Fibroblast of villous mesenchyme (primary cell): Measurements from ENCODE around the gene CST7. TPM values are rescaled to one million over a fixed set of nuclear protein-coding genes. Genes with fewer than 3 reads are reported as not detected.

ENCODE experiments used
- DNase-seq: peaks from one replicate; pipeline ENCODE4 v3.0.0-alpha.2; 2010; ENCODE audit warnings: low read depth
- H3K4me3 ChIP-seq: 2 replicates; pipeline ENCODE4 v1.5.1; 2011; ENCODE audit warnings: low read depth, mild to moderate bottlenecking, low read length
- CTCF ChIP-seq: IDR thresholded peaks from 2 replicates; pipeline ENCODE4 v1.5.1; 2012; ENCODE audit warnings: low read depth, mild to moderate bottlenecking, low read length; ENCODE audit not compliant: insufficient read depth
- small RNA-seq: library from RNA; depleted of rRNA; stranded (forward); fragments of <200 nt; gene quantifications from one replicate; pipeline ENCODE3, GENCODE V24; 2012
- total RNA-seq: library from RNA; depleted of rRNA; stranded (reverse); fragments of >200 nt; gene quantifications from 2 replicates; pipeline ENCODE4 v1.2.3, GENCODE V29; 2012

The CST7 gene
- total RNA-seq, 1 donor, result not detected

DNA sequence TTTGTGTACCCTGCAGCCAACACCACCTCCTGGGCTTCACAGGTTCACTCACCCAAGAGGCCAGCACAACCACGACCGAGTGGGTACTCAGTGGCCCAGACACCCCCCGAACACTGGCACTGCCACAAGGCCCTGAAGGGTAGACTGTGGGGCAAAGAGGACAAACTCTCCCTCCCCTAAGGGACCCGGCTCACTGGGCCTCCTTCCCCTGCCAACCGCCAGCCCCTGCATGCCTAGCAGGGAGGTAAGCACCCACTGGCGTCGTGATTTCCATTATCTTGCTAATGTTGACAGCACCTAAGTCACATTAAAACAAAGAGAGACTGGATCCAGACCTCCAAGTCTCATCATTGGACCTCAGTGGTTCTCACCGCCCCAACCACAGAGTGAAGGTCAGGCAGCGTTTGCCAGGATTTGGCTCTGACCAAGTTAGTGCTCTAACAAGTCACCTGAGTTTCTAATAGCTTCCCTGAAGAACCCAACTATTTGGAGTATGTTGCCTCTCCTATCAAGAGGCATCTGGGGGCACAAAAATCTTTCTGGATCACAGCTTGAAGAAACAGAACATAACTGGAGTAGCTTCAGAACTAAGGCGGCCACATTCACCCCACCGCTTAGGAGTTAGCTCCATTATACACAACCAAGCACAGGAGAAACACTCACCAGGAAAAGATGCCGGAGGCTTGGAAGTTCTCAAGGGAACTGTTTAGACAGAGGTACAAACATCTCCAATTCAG lies 57.5 kb downstream of the CST7 start:
- H3K4me3 ChIP-seq, result no peak overlapping the region
- no peak for DNase-seq
- no peak for TF ChIP-seq CTCF

- H3K4me3 ChIP-seq, result no peak overlapping the region
- no peak for DNase-seq
- no peak for TF ChIP-seq CTCF
These were observed 58.6 kb downstream of the CST7 start for GRCh38 chr20:25007491-25008305.

DNA sequence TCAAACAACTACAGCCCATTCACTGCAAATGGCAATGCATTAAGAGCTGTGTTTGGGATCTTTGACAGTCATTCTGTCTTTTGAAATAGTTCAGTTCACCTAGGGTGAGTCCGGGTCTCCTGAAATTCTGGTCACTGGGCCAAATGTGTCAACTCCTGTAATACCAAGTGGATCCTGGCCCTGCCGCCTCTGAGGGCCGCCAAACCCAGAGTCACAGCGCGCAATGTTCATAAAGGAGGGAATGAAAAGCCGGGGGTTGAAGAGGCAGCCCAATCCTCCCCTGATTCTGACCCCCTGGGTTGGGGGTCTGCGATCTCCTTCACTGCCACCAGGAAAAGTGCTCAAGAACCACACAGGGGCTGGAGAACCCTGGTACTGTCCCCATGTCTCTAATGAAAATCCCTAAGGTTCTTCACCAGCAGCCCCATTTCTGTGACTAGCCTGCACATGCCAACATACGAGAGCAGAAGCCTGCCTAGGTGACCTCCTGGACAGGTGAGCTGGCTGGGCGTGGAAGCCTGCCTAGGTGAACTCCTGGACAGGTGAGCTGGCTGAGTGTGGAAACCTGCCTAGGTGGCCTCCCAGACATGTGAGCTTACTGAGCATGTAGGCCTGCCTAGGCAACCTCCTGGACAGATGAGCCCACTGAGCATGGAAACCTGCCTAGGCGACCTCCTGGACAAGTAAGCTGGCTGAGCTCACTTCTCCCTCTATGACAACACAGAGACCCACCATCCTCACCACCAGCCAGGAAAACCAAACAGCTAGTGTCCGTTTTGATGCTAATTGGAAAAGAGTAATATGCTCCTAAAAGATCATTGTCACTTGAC lies 59.5 kb downstream of the CST7 start:
- no peak overlapping the region for H3K4me3 ChIP-seq
- no peak for TF ChIP-seq CTCF
- DNase-seq, result no peak

Small RNA genes lying within 50 kb of the gene (small RNA-seq; reads per million reads assigned to genes)
- not detected for gene RNU6-1257P

Other genes with a start within 250 kb of the CST7 start
- gene APMAP, start 43.5 kb downstream of the CST7 start, total RNA-seq, result 72.2 and 81.2 TPM in 2 replicates
- gene ACSS1, start 108.9 kb downstream of the CST7 start, total RNA-seq, result 1.6 and 3.5 TPM in 2 replicates
- not detected in 2 replicates for gene VSX1, start 132.9 kb downstream of the CST7 start, total RNA-seq
- 37.7 and 38.4 TPM in 2 replicates for gene ENTPD6, start 246.4 kb downstream of the CST7 start, total RNA-seq